ENCODE results near the gene EDN3.
"Not testable (repeated sequence)": the region's sequence is repeated elsewhere in the genome, so short reads cannot be mapped to it uniquely, and the experiment has no call there.

Gene EDN3

DNA sequence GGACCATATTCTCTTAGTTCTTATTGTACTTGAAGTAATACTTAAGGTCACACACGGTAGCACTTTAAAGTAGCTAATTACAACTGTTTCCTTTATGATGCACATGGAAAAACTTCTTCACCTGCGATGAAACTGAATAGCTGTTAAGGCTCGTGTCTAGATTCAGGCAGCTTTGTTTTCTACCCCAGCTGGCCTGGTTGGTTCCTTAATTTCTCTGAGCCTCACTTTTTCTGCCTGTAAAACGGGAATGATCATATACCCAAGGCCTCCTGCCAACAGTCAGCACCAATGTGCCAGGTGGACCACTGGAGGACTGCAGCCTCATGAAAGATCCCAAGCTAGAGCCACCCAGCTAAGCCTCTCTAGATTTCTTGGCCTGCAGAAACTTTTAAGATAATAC lies 35.0 kb downstream of the EDN3 start:
- no peak for DNase-seq

DNA sequence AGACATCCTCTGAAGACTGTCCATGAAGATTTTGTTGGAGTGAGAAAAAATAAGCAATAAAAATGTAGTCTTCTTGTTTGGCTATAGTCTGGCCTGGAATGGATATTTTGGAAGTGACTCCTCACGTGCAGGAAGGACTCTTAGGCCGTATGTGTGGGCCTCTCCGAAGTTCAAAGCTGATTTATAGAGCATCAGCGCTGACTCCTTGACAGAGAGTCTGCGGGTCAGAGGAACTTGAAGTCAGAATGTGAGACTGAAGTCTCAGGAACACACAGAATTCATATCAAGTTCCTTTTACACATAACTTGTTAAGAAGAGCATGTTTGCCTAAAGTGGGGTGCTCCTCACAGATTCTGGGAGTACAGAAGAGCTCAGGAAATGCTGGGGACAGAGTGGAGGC lies 36.1 kb downstream of the EDN3 start:
- DNase-seq, result no peak

DNA sequence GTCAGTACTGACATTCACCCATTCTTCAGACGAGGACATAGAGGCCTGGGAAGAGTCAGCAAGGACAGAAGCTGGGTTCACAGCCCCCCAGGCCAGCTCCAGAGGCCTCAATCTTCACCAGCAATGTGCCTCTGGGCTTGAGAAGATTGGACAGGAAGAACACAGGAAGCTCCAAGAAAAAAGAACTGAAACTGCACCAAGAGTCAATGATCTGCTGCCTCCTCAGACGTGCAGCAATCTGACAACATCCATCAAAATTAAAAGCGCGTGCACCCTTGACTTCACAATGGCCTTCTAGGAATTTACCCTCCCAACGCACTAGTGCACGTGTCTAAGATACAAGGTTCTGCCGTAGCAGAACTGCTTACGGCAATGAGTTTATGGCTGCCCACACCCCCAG lies 38.0 kb downstream of the EDN3 start:
- DNase-seq, result not testable (repeated sequence)

DNA sequence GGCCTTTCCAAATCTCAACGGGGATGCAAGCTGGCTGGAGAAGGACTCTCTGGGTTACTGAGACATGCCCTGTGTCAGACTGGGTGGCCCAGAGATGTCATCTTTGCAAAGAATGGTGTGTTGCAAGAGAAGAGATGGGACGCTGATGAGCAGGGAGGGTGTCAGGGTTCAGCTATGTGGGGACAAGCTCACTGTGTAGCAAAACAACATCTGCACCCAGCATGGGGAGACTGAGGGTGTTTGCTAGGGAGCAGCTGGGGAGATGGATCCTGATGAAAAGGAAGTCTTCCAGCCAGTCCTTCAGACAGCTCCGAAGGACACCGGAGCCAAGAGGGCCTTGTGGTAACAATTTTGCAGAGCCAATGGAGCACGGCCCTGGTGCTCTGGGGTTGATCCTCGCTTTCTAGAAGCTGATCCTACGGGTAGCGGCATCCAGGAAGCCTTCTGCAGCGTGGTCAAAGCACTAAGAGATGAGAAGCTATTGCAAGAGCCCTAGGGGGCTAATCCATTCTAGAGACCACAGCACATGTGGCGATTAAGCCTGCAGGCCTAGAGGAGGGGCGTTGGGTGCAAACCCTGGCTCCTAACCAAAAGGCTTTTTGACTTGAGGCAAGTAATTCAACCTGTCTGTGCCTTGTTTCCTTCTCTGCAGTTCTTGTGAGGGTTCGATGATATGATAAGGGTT lies 39.9 kb downstream of the EDN3 start:
- DNase-seq, result no peak

DNA sequence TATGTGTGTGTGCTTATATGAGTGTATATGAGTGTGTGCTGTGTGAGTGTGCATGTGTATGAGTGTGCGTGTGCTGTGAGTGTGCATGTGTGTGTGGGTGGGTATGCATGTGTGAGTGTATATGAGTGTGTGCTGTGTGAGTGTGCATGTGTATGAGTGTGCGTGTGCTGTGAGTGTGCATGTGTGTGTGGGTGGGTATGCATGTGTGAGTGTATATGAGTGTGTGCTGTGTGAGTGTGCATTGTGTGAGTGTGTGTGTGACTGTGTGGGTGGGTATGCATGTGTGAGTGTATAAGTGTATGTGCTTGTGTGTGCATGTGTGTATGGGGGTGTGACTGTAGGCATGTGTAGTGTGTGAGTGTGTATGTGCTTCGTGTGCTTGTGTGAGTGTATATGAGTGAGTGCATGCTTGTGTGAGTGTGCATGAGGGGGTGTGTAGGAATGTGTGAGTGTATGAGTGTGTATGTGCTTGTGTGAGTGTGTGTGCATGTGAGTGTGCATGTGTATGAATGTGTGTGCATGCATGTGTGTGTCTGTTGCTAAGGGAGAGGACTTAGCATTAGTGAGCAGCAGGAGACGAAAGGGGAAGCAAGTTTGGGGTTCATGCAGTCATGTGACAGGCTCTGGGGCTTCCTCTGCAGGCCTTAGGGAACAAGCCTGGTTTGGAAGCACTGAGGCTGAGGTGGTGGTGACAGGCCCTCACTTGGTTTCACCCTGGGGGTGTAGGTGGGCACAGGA lies 41.0 kb downstream of the EDN3 start:
- not testable (repeated sequence) for DNase-seq

DNA sequence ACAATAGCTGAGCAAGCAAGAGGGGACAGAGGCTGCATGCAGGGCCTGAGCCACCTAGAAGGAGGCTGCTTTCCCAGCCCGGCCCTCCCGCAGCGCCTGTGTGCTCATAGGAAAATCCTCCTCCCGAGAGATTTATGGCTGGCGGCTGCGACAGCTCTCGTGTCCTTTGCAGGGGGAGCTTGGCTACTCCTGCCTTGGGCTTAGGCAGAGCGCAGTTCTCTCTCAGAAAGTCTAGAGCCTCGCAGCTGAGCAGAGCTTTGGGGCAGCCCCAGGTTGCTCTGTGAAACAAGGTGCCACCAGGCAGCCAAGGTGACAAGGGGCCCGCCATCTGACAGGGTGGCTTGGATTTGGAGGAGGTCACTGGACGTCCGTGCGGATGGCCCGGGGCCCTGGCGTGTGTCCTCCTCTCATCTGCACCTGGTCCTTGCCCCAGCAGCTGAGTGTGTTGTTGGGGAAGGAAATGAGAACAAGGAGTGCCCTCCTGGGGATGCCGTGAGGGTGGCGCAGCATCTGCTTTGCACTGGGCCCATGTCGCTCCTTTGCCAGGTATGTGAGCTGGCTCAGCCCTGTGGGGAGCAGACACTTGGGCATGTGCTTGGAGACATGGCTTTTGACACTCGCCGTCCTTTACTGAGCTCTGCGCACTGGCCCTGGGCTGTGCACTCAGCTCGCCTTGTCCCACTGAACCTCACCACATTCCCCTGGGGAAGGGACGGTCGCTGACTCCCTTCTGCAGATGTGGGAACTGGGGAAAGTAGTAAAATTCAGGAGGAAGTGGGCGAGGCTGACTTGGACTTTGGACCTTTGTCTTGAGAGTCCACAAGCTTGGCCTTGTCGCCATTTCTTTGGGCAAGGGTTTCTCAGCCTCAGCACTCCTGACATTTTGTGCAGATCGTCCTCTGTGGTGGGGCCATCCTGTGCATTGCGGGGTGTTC lies 41.9 kb downstream of the EDN3 start:
- DNase-seq, result no peak

DNA sequence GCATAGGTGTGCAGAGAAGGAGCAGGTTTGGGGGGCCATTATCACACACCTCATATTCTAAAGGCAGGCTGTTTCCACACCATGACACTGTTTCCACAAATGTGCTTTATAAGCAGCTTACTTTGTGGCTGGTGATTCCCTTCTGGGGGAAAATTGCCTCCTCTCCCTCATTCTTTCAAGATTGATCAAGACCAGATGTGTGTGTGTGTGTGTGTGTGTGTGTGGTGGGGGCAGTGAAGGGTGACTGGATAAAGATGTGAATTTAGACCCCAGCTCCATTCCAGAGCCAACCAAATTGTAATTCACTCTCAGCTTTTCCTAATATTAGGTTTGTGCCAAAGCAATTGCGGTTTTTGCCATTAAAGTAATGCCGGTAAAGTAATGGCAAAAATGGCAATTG lies 45.6 kb downstream of the EDN3 start:
- no peak for DNase-seq

DNA sequence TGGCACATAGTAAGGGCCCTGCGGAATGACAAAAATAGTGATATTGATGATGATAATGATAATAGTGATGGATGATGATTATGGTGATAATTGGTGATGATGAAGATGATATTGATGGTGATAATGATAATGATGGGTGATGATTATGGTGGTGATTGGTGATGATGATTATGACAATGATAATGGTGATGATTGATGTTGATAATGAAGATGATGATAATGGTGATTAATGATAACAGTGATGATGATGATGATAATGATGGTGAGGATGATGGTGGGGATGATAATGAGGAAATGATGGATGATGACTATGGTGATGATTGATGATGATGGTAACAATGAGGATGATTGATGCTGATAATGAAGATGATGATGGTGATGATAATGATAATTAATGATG lies 48.9 kb downstream of the EDN3 start:
- no peak for DNase-seq

DNA sequence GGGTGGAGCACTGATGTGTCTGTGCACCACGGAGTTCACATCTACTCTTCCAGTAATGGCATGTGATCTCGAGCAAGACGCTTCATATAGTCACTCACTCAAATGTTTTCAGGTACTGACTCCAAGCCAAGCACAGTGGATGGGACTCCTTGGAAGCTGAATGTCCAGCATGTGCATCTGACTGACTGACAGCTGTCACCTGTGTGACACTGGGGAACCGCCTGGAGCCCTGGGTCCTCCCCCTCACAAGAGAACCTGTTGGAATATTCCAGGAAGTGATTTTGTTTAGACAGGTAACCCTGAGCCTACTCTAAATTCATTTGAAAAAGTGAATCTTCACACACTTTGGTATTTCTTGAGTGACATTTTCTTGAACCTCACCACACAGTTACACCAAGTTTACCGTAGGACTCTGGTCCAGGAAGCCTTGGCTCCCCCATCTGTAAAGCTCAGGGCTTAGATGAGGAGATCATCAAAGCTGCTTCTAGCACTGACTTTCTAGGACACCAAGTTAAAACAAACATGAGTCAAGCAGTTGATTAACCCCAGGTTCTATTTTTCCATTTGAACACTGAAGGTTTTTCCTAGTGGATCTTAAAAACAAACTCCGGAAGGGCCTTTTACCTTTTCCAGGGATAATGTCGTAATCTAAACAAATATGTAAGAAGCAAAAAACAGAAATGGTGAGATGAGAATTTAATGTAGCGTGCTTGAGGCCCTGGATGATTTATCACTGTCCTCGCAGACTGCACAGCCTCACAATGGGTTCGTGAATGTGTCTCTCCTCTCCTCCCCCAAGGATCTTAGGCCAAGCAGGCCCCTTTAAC lies 50.1 kb downstream of the EDN3 start:
- no peak for DNase-seq

DNA sequence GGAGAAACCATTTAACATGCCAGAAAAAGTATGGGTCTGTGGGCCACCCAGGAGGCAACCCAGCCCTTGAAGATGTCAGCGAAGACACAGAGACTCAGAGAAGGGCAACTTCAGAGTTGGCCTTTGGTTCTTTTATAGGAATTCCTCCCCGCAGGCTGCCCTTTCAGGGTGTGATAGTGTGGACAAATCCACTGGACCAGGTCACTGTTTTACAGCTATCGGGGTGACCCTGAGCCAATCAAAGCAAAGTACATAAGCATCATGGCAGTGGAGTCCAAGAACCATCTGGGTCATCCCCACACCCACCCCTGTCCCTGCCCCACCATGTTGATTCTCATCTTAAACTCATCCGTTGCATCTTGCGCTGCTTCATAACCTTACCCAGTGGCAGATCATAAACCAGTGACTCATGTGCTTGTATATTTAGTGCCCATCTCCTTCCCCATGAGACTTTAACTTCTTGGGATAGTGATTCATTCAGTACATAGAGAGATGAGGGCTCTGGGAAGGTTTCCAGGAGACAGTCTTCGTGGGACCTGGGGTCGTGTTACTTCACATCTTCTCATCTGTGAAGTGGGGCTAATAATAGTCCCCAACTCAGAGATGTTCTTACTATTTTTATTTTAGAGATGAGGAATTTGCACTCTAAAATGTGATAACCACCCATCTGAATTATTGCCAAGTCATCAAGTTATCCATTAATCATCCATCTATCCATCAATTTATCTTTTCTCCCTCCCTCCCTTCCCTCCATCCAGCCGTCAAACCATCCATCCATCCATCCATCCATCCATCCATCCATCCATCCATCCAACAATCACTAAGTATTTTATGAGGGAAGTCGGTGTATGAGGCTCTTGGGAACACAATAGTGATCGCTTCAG lies 51.0 kb downstream of the EDN3 start:
- no peak for DNase-seq

DNA sequence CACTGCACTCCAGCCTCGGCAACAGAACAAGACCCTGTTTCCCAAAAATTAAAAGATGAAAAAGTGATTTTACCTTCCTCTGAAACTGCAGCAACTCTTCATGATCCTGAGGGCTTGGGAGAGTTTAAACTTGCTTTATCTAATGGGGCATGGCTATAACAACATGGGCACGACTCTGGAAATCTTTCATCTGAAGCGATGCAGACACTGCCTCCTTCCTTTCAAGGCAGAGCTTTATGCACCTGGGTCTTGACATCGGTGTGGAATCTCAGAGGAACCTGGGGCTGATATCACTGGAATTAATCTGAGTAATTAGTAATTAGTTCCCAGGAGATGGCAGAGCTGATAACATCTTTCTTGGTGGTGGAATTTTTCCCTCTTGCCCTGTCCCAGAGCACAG lies 52.1 kb downstream of the EDN3 start:
- DNase-seq, result no peak

DNA sequence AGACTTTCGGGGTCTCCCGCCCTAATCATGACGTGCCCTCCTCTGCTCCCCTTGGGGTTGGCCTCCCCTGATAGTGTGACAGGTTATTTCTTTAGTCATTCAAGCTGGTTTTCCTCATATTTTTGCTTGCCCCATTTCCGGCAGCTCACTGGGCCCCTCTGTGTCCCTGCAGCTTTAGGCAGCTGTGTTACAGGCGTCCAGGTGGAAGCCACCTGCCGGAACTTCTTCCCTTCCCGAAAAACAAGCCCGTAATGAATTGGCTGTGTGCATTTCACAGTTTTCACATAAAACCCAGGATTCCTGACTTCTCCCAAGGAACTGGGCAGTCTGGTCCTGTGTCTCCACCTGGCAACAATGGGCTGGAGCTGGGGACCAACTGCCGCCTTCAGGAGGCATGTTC lies 52.6 kb downstream of the EDN3 start:
- DNase-seq, result no peak

DNA sequence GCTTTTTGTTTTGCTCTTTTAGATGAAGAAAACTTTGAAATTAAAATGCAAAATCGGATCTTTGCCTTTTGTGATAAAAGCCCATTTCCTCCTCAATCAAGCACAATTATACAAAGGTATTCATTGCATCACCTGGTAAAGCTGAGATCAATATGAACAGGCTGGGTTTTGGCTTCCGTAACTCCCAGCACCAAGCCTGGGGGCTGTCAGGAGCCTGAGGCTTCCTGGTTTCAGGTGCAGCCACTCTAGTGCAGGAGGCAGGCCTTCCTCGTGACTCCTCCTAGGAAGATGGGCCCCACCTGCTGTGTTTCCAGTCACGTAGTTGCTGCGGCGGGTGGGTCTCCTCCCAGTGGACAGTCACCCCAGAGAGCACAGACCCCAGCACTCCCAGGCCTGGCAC lies 54.0 kb downstream of the EDN3 start:
- DNase-seq, result no peak

DNA sequence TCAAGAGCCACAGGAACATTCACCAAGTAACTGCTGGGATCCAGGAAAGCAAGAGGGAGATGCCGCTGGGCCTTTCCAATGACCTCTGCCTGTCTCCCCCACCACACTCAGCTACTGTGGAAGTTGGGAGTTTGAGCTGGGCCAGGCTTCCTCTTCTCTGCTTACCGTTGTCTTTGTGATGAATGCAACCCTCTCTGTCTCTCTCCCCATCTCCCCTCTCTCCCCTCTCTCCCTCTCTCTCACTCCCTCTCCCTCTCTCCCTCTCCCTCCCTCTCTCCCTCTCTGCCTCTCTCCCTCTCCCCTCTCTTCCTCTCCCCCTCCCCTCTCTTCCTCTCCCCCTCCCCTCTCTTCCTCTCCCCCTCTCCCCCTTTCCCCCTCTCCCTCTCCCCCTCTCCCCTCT lies 54.8 kb downstream of the EDN3 start:
- DNase-seq, result no peak

DNA sequence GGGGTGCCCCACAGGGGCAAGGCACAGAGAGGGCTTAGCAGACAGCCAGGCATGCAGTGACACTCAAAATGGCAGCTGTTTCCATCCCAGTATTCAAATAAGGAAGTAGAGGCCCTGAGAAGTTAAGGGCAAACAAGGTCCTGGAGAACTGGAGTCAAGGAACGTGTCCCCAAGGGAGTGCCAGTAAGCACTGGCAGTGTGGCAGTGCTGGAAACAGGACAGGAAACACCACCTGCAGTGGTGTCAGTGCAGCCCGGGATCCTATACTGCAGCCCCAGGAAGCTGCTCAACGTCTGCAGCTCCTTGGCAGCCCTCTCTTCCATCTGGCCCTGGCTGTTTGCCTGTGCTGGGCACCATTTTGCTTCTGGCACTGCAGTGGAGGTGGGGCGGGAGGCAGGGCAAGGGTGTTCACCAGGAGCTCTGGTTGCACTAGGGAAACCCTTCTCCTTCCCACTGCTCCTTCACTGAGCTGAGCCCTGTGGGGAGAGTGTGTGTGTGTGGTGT lies 56.3 kb downstream of the EDN3 start:
- DNase-seq, result no peak

DNA sequence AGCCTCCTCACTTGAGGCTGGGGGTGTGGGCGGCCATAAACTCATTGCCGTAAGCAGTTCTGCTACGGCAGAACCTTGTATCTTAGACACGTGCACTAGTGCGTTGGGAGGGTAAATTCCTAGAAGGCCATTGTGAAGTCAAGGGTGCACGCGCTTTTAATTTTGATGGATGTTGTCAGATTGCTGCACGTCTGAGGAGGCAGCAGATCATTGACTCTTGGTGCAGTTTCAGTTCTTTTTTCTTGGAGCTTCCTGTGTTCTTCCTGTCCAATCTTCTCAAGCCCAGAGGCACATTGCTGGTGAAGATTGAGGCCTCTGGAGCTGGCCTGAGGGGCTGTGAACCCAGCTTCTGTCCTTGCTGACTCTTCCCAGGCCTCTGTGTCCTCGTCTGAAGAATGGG lies 58.4 kb downstream of the EDN3 start:
- DNase-seq, result not testable (repeated sequence)

DNA sequence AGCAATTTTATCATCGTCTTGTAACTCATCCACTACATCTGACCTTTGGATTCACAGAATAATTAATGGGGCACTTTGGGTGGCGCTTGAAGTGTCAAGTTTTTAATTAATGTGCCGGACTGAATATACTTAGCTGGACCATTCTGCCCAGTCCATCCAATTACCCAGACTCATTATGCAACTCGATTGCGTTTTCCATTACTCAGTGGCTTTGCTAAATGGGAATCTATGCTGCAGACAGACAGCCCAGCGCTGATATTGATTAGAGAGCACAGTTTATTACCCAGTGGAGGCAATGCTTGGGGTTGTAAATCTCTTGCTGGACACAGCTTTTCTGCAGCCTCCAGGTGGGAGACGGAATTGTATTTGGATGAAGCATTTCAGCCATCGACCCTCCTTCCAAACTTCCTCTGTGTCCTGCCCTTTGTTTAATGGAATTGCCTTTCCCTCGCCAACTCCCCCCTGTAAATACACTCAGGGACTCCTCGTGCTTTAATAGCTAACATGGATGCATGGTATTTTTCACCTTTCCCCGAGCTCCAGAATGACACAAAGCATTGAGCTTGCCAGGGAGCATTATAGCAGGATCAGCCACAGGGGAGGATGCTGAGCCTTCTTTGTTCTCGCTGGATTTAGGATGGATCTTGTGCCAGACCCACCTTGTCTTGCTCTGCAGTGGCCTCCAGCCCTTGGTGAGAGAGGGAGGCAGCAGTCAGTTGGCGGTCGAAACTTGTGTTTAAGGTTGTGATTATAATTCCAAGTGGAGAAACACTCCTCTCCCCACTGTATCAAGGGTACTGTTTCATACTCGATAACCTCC lies 59.7 kb downstream of the EDN3 start:
- no peak for DNase-seq

DNA sequence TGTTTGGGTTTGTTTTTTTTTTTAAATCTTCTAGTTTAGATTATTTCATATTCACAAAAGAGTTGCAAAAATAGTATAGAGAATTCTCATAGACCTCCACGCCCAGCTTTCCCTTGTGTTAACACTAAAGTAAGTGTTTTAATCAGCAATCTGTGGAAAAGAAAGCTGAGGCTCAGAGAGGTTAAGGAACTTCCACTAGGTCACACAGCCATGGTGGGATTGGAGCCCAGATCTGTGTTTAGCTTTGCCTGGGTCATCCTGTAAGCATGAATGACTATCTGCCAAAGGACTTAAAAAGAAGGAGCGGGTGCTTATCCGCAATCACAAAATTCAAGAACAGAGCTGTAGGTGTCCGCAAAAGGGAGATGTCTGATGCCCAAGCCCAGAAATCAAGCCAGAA lies 60.5 kb downstream of the EDN3 start:
- DNase-seq, result no peak

DNA sequence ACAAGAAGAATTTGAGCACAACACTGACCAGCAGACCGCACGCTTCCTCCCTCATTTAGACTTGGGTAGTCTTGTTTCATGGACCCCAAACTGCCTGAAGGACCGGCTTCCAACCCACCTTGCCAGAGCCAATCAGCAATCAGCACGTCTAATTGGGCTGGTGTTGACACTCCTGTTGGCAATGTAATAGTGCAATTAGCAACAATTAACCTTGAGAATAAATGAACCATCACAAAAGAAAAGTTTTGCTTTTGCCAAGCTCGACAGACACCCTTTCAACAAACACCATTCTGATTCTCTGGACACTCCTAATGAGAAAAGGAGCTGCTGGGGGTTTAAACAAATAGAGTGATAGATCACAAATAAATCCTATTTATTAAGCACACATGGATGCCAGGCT lies 61.0 kb downstream of the EDN3 start:
- no peak for DNase-seq

DNA sequence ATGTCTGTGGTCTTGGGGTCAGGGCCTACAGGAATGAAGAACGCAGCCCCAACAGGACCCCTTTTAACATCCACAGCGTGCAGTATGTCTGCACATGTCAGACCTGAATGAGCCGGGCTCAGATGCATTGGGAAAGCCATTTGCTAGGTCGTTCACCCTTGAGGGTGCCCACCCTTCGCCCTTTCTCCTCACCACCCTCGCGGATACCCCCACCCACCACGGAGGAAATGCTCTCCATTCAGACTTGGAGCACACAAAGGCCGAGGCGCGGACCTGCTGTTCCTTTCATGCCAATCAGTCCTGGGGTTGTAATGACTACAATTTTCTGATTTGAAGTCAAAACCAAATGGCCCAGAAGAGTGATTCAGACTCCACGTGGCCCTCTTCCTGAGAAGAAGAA lies 62.7 kb downstream of the EDN3 start:
- no peak for DNase-seq

Measured in right kidney (tissue), 1 donor.